ENCODE results near the gene BIN1. TPM values are rescaled to one million over a fixed set of nuclear protein-coding genes. Genes with fewer than 3 reads are reported as not detected.

Gene BIN1
- total and polyA plus RNA-seq, 2 donors, result 37.9 to 47.2 TPM

DNA sequence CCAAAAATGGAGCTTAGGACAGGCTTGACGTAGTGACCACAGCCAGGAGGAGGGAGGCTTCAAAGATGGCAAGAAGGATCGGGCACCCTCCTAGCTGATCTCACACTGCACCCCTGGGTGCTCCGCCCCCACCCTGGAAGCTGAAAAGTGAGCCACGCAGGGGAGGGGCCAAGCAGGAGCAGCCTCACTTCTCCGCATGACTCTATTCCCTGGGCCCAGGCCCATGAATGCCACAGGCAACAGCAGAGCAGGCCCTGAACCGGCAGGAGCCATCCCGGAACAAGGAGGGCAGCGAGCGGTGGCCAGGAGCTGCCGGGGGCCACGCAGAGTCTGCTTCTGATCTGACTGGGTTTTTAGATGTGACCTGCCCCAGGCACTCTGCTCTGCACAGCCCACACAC lies 30.0 kb downstream of the BIN1 start:
- no peak overlapping the region for H3K4me3 ChIP-seq (ENCODE audit: low read length in 2 of 2)
- peaks cover 0 to 4% of the 10 kb centered on the region in 2 donors for H3K36me3 ChIP-seq (ENCODE audit: control insufficient read depth in 2 of 2, insufficient read depth in 2 of 2, low read length in 1 of 2)
- H3K27ac ChIP-seq (ENCODE audit: low read depth in 1 of 2, low read length in 1 of 2), result no peak overlapping the region
- H3K4me1 ChIP-seq (ENCODE audit: control insufficient read depth in 2 of 2, insufficient read depth in 2 of 2, low read length in 2 of 2), result peaks cover 6 to 52% of the 10 kb centered on the region in 2 donors
- DNase-seq (ENCODE audit: low read depth in 6 of 9, low spot score in 9 of 9), result no peak
- no peaks in the 10 kb centered on the region for H3K9me3 ChIP-seq (ENCODE audit: control insufficient read depth in 2 of 2, insufficient read depth in 1 of 2, low read length in 1 of 2)
- no peaks in the 10 kb centered on the region for H3K27me3 ChIP-seq (ENCODE audit: control insufficient read depth in 2 of 2, insufficient read depth in 1 of 2, low read length in 1 of 2)
- 82% methylated on average over 11 of the region's 11 CpGs for WGBS

DNA sequence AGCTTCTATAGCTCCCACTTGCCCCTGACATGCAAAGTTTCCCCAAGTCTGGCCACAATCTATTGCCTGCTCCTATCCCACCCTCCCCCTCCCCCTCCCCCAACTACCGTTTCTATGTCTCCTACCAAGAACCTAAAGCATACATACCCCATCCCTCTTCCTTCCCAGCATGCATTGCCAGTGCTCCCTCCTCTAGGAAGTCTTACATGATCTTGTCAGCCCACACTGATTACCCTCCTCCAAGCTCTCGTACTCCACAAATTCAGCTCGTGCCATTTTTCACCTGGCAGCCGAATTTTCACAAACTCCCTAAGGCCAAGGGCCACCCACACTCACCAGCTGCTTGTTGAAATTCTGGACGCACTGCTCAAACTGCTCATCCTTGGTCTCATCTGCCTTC lies 30.7 kb downstream of the BIN1 start:
- 96% methylated on average over 5 of the region's 5 CpGs for WGBS
- H3K36me3 ChIP-seq (ENCODE audit: control insufficient read depth in 2 of 2, insufficient read depth in 2 of 2, low read length in 1 of 2), result peaks cover 0 to 4% of the 10 kb centered on the region in 2 donors
- H3K27me3 ChIP-seq (ENCODE audit: control insufficient read depth in 2 of 2, insufficient read depth in 1 of 2, low read length in 1 of 2), result no peaks in the 10 kb centered on the region
- DNase-seq (ENCODE audit: low read depth in 6 of 9, low spot score in 9 of 9), result no peak
- peaks cover 5 to 45% of the 10 kb centered on the region in 2 donors for H3K4me1 ChIP-seq (ENCODE audit: control insufficient read depth in 2 of 2, insufficient read depth in 2 of 2, low read length in 2 of 2)
- no peaks in the 10 kb centered on the region for H3K9me3 ChIP-seq (ENCODE audit: control insufficient read depth in 2 of 2, insufficient read depth in 1 of 2, low read length in 1 of 2)
- H3K27ac ChIP-seq (ENCODE audit: low read depth in 1 of 2, low read length in 1 of 2), result no peak overlapping the region
- no peak overlapping the region for H3K4me3 ChIP-seq (ENCODE audit: low read length in 2 of 2)

DNA sequence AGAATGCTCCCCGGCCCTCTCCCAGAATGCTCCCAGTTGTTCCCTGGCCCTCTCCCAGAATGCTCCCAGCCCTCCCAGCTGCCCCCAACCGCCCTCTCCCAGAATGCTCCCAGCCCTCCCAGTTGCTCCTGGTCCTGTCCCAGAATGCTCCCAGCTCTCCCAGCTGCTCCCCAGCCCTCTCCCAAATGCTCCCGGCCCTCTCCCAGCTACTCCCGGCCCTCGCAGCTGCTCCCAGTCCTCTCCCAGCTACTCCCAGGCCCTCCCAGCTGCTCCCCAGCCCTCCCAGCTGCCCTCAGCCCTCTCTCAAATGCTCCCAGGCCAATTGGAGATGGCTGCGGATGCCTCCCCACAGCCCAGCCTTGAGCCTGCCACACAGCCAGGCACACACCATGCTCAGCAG lies 31.1 kb downstream of the BIN1 start:
- no peaks in the 10 kb centered on the region for H3K9me3 ChIP-seq (ENCODE audit: control insufficient read depth in 2 of 2, insufficient read depth in 1 of 2, low read length in 1 of 2)
- no peak overlapping the region for H3K4me3 ChIP-seq (ENCODE audit: low read length in 2 of 2)
- peaks cover 0 to 4% of the 10 kb centered on the region in 2 donors for H3K36me3 ChIP-seq (ENCODE audit: control insufficient read depth in 2 of 2, insufficient read depth in 2 of 2, low read length in 1 of 2)
- H3K4me1 ChIP-seq (ENCODE audit: control insufficient read depth in 2 of 2, insufficient read depth in 2 of 2, low read length in 2 of 2), result peaks cover 5 to 41% of the 10 kb centered on the region in 2 donors
- H3K27ac ChIP-seq (ENCODE audit: low read depth in 1 of 2, low read length in 1 of 2), result no peak overlapping the region
- DNase-seq (ENCODE audit: low read depth in 6 of 9, low spot score in 9 of 9), result no peak
- WGBS, result 89% methylated on average over 6 of the region's 6 CpGs
- H3K27me3 ChIP-seq (ENCODE audit: control insufficient read depth in 2 of 2, insufficient read depth in 1 of 2, low read length in 1 of 2), result no peaks in the 10 kb centered on the region

DNA sequence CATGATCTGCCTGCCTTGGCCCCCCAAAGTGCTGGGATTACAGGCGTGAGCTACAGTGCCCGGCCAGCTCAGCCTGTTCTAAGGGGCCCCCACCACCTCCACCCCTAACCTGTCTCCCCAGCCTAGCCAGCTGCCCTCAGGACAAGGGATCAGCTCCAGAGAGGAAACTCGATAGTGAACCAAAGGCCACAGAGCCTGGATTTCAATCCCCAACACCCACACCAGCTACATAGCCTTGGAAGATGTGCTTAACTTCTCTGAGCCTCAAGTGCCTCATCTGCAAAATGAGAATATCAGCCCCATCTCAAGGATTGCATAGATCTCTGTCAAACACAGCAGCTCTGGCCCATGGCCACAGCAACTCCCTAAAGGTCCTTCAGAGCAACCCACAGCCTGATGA lies 32.0 kb downstream of the BIN1 start:
- H3K4me3 ChIP-seq (ENCODE audit: low read length in 2 of 2), result no peak overlapping the region
- no peaks in the 10 kb centered on the region for H3K9me3 ChIP-seq (ENCODE audit: control insufficient read depth in 2 of 2, insufficient read depth in 1 of 2, low read length in 1 of 2)
- DNase-seq (ENCODE audit: low read depth in 6 of 9, low spot score in 9 of 9), result no peak
- no peaks in the 10 kb centered on the region for H3K27me3 ChIP-seq (ENCODE audit: control insufficient read depth in 2 of 2, insufficient read depth in 1 of 2, low read length in 1 of 2)
- H3K27ac ChIP-seq (ENCODE audit: low read depth in 1 of 2, low read length in 1 of 2), result no peak overlapping the region
- 97% methylated on average over 3 of the region's 3 CpGs for WGBS
- H3K4me1 ChIP-seq (ENCODE audit: control insufficient read depth in 2 of 2, insufficient read depth in 2 of 2, low read length in 2 of 2), result peaks cover 5 to 32% of the 10 kb centered on the region in 2 donors
- H3K36me3 ChIP-seq (ENCODE audit: control insufficient read depth in 2 of 2, insufficient read depth in 2 of 2, low read length in 1 of 2), result peaks cover 0 to 13% of the 10 kb centered on the region in 2 donors

DNA sequence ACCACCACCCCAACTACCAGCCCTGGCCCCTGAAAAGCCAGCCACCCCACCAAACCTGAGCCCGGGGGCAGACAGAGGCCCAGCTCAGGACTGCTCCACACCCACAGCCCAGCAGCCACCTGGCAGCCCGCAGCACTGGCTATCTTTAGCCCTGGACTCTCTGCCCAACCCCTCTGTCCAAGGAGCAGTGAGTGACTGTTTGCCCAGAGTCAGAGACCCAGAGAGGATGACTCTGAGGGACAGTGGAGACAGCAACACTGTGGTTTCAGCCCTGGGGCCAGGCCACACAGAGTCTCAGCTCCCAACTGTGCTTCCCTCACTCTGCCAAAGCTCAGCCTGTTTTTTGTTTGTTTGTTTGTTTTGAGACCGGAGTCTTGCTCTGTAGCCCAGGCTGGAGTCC lies 32.6 kb downstream of the BIN1 start:
- Histone ChIP-seq H3K4me3 (ENCODE audit: low read length in 2 of 2) (no peak overlapping the region), H3K9me3 (ENCODE audit: control insufficient read depth in 2 of 2, insufficient read depth in 1 of 2, low read length in 1 of 2) (no peaks in the 10 kb centered on the region), H3K4me1 (ENCODE audit: control insufficient read depth in 2 of 2, insufficient read depth in 2 of 2, low read length in 2 of 2) (peaks cover 5 to 26% of the 10 kb centered on the region in 2 donors), H3K27ac (ENCODE audit: low read depth in 1 of 2, low read length in 1 of 2) (no peak overlapping the region), H3K36me3 (ENCODE audit: control insufficient read depth in 2 of 2, insufficient read depth in 2 of 2, low read length in 1 of 2) (peaks cover 0 to 14% of the 10 kb centered on the region in 2 donors), H3K27me3 (ENCODE audit: control insufficient read depth in 2 of 2, insufficient read depth in 1 of 2, low read length in 1 of 2) (no peaks in the 10 kb centered on the region)
- DNase-seq (ENCODE audit: low read depth in 6 of 9, low spot score in 9 of 9), result no peak
- 96% methylated on average over 3 of the region's 3 CpGs for WGBS

DNA sequence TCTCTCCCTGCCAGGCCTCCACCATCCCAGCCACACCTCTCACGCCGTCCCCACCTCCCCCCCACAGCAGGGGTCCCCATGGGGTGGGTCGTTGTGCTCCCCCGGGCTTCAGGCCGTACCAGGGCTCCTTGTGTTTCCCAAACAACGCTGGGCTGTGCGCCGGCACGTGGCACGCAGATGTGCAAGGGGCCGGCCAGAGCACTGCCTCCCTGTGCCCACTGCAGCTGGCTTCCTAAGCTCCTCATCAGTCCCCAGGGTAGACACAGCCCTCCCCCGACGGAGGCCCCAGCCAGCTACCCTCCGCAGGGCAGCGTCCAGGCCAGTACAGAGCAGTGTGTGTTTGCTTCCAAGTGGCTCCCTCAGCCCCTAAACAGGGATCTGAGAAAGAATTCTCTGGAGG lies 34.0 kb downstream of the BIN1 start:
- no peaks in the 10 kb centered on the region for H3K9me3 ChIP-seq (ENCODE audit: control insufficient read depth in 2 of 2, insufficient read depth in 1 of 2, low read length in 1 of 2)
- no peak overlapping the region for H3K4me3 ChIP-seq (ENCODE audit: low read length in 2 of 2)
- H3K36me3 ChIP-seq (ENCODE audit: control insufficient read depth in 2 of 2, insufficient read depth in 2 of 2, low read length in 1 of 2), result peaks cover 0 to 26% of the 10 kb centered on the region in 2 donors
- no peak overlapping the region for H3K27ac ChIP-seq (ENCODE audit: low read depth in 1 of 2, low read length in 1 of 2)
- H3K27me3 ChIP-seq (ENCODE audit: control insufficient read depth in 2 of 2, insufficient read depth in 1 of 2, low read length in 1 of 2), result no peaks in the 10 kb centered on the region
- 96% methylated on average over 15 of the region's 15 CpGs for WGBS
- DNase-seq (ENCODE audit: low read depth in 6 of 9, low spot score in 9 of 9), result no peak
- H3K4me1 ChIP-seq (ENCODE audit: control insufficient read depth in 2 of 2, insufficient read depth in 2 of 2, low read length in 2 of 2), result peaks cover 0 to 16% of the 10 kb centered on the region in 2 donors

DNA sequence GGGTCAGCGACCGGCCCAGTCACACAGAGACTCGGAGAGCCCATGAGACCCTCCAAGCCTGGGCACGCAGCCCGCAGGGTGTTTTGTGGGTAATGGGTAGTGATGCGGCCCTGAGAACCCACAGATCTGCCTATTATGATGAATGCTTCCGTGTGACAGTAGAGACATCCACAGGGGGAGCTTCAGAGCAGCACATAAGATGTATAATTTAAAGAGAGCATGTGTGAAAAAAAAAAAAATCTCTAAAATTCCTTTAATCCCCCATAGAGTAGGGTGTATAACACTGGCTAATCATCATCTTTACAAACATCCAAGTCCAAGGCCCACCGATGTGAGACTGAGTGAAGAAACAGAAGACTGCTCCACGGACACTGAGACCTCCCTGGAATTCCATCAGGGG lies 34.6 kb downstream of the BIN1 start:
- WGBS, result 90% methylated on average over 9 of the region's 9 CpGs
- peaks cover 0 to 28% of the 10 kb centered on the region in 2 donors for H3K36me3 ChIP-seq (ENCODE audit: control insufficient read depth in 2 of 2, insufficient read depth in 2 of 2, low read length in 1 of 2)
- no peak overlapping the region for H3K4me3 ChIP-seq (ENCODE audit: low read length in 2 of 2)
- no peak overlapping the region for H3K27ac ChIP-seq (ENCODE audit: low read depth in 1 of 2, low read length in 1 of 2)
- no peaks in the 10 kb centered on the region for H3K9me3 ChIP-seq (ENCODE audit: control insufficient read depth in 2 of 2, insufficient read depth in 1 of 2, low read length in 1 of 2)
- DNase-seq (ENCODE audit: low read depth in 6 of 9, low spot score in 9 of 9), result no peak
- no peaks in the 10 kb centered on the region for H3K27me3 ChIP-seq (ENCODE audit: control insufficient read depth in 2 of 2, insufficient read depth in 1 of 2, low read length in 1 of 2)
- H3K4me1 ChIP-seq (ENCODE audit: control insufficient read depth in 2 of 2, insufficient read depth in 2 of 2, low read length in 2 of 2), result peaks cover 0 to 15% of the 10 kb centered on the region in 2 donors

DNA sequence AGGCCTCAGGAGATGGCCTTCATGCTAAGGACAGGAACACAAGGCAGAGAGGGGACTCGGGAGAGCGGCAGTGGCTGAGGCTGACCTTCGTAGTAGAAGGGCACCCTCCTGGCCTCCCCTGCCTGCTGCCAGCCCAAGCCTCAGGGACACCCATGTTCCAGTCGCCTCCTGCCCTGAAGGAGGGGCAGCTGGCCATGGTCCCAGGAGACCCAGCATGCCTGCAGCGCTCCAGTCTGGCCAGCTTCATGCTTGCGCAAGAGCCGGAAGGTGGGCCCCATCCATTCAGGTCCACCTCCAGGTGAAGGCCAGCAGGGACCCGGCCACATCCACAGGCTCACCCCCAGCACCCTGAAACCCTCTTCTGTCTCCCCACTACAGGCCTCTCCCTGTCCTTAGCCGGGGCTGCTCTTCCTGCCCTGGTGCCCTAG lies 35.0 kb downstream of the BIN1 start:
- H3K4me1 ChIP-seq (ENCODE audit: control insufficient read depth in 2 of 2, insufficient read depth in 2 of 2, low read length in 2 of 2), result peaks cover 0 to 15% of the 10 kb centered on the region in 2 donors
- H3K36me3 ChIP-seq (ENCODE audit: control insufficient read depth in 2 of 2, insufficient read depth in 2 of 2, low read length in 1 of 2), result peaks cover 0 to 28% of the 10 kb centered on the region in 2 donors
- no peak overlapping the region for H3K27ac ChIP-seq (ENCODE audit: low read depth in 1 of 2, low read length in 1 of 2)
- no peak for DNase-seq (ENCODE audit: low read depth in 6 of 9, low spot score in 9 of 9)
- H3K9me3 ChIP-seq (ENCODE audit: control insufficient read depth in 2 of 2, insufficient read depth in 1 of 2, low read length in 1 of 2), result no peaks in the 10 kb centered on the region
- H3K27me3 ChIP-seq (ENCODE audit: control insufficient read depth in 2 of 2, insufficient read depth in 1 of 2, low read length in 1 of 2), result no peaks in the 10 kb centered on the region
- H3K4me3 ChIP-seq (ENCODE audit: low read length in 2 of 2), result no peak overlapping the region
- WGBS, result 98% methylated on average over 9 of the region's 9 CpGs

DNA sequence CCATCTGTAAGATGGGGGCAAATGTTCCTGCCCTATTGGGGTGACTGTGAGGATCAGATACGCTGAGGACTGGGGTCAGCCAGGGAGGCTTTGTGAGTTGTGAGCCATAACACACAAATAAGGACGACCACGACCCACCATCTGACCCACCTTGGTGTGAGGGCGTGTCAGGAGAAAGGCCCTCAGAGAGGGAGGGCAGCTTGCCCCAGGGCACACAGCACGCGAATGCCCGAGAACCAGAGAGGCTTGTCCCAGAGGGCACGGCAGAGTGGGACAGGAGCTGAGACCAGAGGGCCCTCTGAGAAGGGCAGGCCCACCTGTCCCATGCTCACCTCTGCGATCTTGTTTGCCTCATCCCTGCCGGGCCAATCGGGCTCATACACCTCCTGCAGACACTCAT lies 36.7 kb downstream of the BIN1 start:
- no peak overlapping the region for H3K27ac ChIP-seq (ENCODE audit: low read depth in 1 of 2, low read length in 1 of 2)
- 94% methylated on average over 11 of the region's 11 CpGs for WGBS
- no peaks in the 10 kb centered on the region for H3K9me3 ChIP-seq (ENCODE audit: control insufficient read depth in 2 of 2, insufficient read depth in 1 of 2, low read length in 1 of 2)
- peaks cover 0 to 15% of the 10 kb centered on the region in 2 donors for H3K4me1 ChIP-seq (ENCODE audit: control insufficient read depth in 2 of 2, insufficient read depth in 2 of 2, low read length in 2 of 2)
- DNase-seq (ENCODE audit: low read depth in 6 of 9, low spot score in 9 of 9), result no peak
- no peak overlapping the region for H3K4me3 ChIP-seq (ENCODE audit: low read length in 2 of 2)
- H3K36me3 ChIP-seq (ENCODE audit: control insufficient read depth in 2 of 2, insufficient read depth in 2 of 2, low read length in 1 of 2), result peaks cover 0 to 28% of the 10 kb centered on the region in 2 donors
- H3K27me3 ChIP-seq (ENCODE audit: control insufficient read depth in 2 of 2, insufficient read depth in 1 of 2, low read length in 1 of 2), result no peaks in the 10 kb centered on the region

DNA sequence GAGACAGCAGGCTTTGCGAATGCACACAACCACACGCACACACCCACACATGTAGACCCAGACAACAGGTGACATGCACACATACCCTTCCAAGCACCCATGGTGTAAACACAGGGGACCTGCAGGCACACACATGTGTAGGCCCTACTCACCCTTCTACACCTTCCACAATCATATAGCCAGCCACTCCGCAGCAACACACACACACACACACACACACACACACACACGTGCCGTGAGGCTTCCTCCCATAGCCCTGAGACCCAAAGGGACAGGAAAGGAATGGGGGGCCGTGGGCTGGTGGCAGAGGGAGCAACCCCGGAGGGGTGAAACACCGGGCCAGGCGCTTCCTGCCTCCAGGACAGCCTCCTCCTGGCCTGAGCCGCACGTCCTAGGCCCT lies 37.4 kb downstream of the BIN1 start:
- Histone ChIP-seq H3K4me1 (ENCODE audit: control insufficient read depth in 2 of 2, insufficient read depth in 2 of 2, low read length in 2 of 2) (peaks cover 0 to 22% of the 10 kb centered on the region in 2 donors), H3K27ac (ENCODE audit: low read depth in 1 of 2, low read length in 1 of 2) (no peak overlapping the region), H3K4me3 (ENCODE audit: low read length in 2 of 2) (no peak overlapping the region), H3K36me3 (ENCODE audit: control insufficient read depth in 2 of 2, insufficient read depth in 2 of 2, low read length in 1 of 2) (peaks cover 0 to 28% of the 10 kb centered on the region in 2 donors), H3K27me3 (ENCODE audit: control insufficient read depth in 2 of 2, insufficient read depth in 1 of 2, low read length in 1 of 2) (no peaks in the 10 kb centered on the region), H3K9me3 (ENCODE audit: control insufficient read depth in 2 of 2, insufficient read depth in 1 of 2, low read length in 1 of 2) (no peaks in the 10 kb centered on the region)
- 71% methylated on average over 11 of the region's 11 CpGs for WGBS
- DNase-seq (ENCODE audit: low read depth in 6 of 9, low spot score in 9 of 9), result no peak

Measured in thymus (tissue), 11 donors.